OCI-LY3 (cell line): Measurements from ENCODE around the gene FRAS1.

Experiments
- H2AFZ ChIP-seq: fragments of 200-600, 300-600 bp; shearing (Covaris generic); 2 replicates; pipeline ENCODE4 v1.6.0; 2014; ENCODE audit warnings: antibody characterized with exemption, low read depth, low read length
- H3K27ac ChIP-seq: fragments of 200-600, 300-600 bp; sonication (generic); 2 replicates; pipeline ENCODE4 v1.5.1; 2014; ENCODE audit warnings: mild to moderate bottlenecking, low read length, moderate library complexity, mixed read lengths
- H3K27me3 ChIP-seq: fragments of 200-600, 300-600 bp; sonication (generic); 2 replicates; pipeline ENCODE4 v1.6.1; 2014; ENCODE audit warnings: low read depth, low read length, mixed read lengths
- H3K36me3 ChIP-seq: fragments of 200-600, 300-600 bp; sonication (generic); replicated peaks from 2 replicates; pipeline ENCODE3; 2014; ENCODE audit warnings: low read depth, low read length, mixed read lengths
- H3K4me1 ChIP-seq: fragments of 300-600, 200-600 bp; sonication (generic); 2 replicates; pipeline ENCODE4 v1.6.1; 2014; ENCODE audit warnings: low read length, mixed read lengths
- H3K4me2 ChIP-seq: fragments of 200-600, 300-600 bp; sonication (generic); 2 replicates; pipeline ENCODE4 v1.6.1; 2014; ENCODE audit warnings: low read length, mixed read lengths
- H3K4me3 ChIP-seq: fragments of 300-600, 200-600 bp; sonication (generic); 2 replicates; pipeline ENCODE4 v1.5.1; 2014; ENCODE audit warnings: antibody characterized with exemption, mild to moderate bottlenecking, low read length, moderate library complexity
- H3K79me2 ChIP-seq: fragments of 300-600, 200-600 bp; shearing (Covaris generic); 2 replicates; pipeline ENCODE4 v1.6.1; 2014; ENCODE audit warnings: mild to moderate bottlenecking, low read length, mixed read lengths
- H3K9ac ChIP-seq: fragments of 300-600, 200-600 bp; shearing (Covaris generic); 2 replicates; pipeline ENCODE4 v1.6.0; 2014; ENCODE audit warnings: mild to moderate bottlenecking, low read length, moderate library complexity
- H3K9me3 ChIP-seq: fragments of 200-600, 300-600 bp; shearing (Covaris generic); 2 replicates; pipeline ENCODE4 v1.6.1; 2014; ENCODE audit warnings: low read length, mixed read lengths; ENCODE audit not compliant: insufficient read depth
- H4K20me1 ChIP-seq: fragments of 200-600, 300-600 bp; sonication (generic); 2 replicates; pipeline ENCODE4 v1.6.1; 2016; ENCODE audit warnings: low read length, mixed read lengths; ENCODE audit not compliant: insufficient read depth
- EZH2phosphoT487 ChIP-seq: fragments of 200-600 bp; shearing (Covaris generic); IDR thresholded peaks from 2 replicates; pipeline ENCODE4 v1.6.1; 2018; ENCODE audit warnings: antibody characterized with exemption, mixed run types, low read depth
- TF ChIP-seq, protein P1 (sequence below): fragments of 200-600, 300-600 bp; sonication (generic); IDR thresholded peaks from 2 replicates; pipeline ENCODE4 v1.5.1; 2014; ENCODE audit warnings: antibody characterized with exemption, low read length, low read depth

The FRAS1 gene

DNA sequence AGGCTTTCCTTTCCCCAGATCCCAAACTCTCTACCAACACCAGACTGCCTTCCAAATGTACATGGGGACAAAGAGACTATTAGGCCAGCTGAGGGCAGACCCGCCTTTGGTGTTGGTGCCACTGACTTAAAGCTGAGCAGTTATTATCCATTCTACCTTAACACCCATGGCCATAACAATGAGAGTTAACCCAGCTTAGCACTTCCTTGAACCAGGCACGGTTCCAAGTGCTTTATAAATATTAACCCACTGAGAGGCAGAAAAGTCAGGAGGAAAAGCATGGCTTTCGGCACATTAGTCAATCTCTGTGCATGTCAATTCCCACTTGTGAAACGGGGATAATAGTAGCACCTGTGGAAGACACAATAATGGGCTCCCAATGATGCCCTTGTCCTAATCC is 251.4 kb downstream of the FRAS1 start:
- H3K4me3 ChIP-seq: no peak overlapping the region
- no peaks in the 10 kb centered on the region for H3K9me3 ChIP-seq
- no peak overlapping the region for H3K27ac ChIP-seq
- H3K9ac ChIP-seq: no peak overlapping the region
- H3K27me3 ChIP-seq: no peaks in the 10 kb centered on the region
- H4K20me1 ChIP-seq: no peaks in the 10 kb centered on the region
- H3K79me2 ChIP-seq: no peaks in the 10 kb centered on the region
- no peaks in the 10 kb centered on the region for H3K36me3 ChIP-seq
- TF ChIP-seq, protein P1, sequence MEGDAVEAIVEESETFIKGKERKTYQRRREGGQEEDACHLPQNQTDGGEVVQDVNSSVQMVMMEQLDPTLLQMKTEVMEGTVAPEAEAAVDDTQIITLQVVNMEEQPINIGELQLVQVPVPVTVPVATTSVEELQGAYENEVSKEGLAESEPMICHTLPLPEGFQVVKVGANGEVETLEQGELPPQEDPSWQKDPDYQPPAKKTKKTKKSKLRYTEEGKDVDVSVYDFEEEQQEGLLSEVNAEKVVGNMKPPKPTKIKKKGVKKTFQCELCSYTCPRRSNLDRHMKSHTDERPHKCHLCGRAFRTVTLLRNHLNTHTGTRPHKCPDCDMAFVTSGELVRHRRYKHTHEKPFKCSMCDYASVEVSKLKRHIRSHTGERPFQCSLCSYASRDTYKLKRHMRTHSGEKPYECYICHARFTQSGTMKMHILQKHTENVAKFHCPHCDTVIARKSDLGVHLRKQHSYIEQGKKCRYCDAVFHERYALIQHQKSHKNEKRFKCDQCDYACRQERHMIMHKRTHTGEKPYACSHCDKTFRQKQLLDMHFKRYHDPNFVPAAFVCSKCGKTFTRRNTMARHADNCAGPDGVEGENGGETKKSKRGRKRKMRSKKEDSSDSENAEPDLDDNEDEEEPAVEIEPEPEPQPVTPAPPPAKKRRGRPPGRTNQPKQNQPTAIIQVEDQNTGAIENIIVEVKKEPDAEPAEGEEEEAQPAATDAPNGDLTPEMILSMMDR: no peak
- no peak for TF ChIP-seq EZH2phosphoT487
- H2AFZ ChIP-seq: no peak overlapping the region
- H3K4me1 ChIP-seq: no peaks in the 10 kb centered on the region
- no peak overlapping the region for H3K4me2 ChIP-seq

DNA sequence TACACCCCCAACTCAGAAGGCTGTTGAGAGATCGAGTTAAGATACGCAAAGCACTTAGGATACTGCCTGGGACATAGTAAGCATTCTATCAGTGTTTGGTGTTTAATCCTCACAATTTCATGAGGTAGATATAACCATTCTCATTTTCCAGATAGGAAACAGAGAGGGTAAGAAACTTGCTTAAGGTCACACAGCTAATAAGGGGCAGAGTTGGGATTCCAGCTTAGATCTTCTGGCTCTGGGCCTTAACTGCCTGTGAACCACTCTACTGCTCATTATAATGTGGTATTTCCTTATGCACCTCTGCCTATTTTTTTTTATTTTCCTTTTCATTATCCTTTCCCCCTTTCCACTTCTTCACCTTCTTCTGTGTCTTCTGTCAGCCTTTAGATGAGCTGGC is 252.2 kb downstream of the FRAS1 start:
- TF ChIP-seq EZH2phosphoT487: no peak
- TF ChIP-seq, protein P1: no peak
- H3K4me1 ChIP-seq: no peaks in the 10 kb centered on the region
- H3K36me3 ChIP-seq: no peaks in the 10 kb centered on the region
- no peaks in the 10 kb centered on the region for H3K79me2 ChIP-seq
- no peak overlapping the region for H3K27ac ChIP-seq
- H3K27me3 ChIP-seq: no peaks in the 10 kb centered on the region; the same call in 1 of the 2 replicates
- H3K9ac ChIP-seq: no peak overlapping the region
- no peak overlapping the region for H3K4me3 ChIP-seq
- no peak overlapping the region for H3K4me2 ChIP-seq
- no peaks in the 10 kb centered on the region for H3K9me3 ChIP-seq
- no peaks in the 10 kb centered on the region for H4K20me1 ChIP-seq
- no peak overlapping the region for H2AFZ ChIP-seq

DNA sequence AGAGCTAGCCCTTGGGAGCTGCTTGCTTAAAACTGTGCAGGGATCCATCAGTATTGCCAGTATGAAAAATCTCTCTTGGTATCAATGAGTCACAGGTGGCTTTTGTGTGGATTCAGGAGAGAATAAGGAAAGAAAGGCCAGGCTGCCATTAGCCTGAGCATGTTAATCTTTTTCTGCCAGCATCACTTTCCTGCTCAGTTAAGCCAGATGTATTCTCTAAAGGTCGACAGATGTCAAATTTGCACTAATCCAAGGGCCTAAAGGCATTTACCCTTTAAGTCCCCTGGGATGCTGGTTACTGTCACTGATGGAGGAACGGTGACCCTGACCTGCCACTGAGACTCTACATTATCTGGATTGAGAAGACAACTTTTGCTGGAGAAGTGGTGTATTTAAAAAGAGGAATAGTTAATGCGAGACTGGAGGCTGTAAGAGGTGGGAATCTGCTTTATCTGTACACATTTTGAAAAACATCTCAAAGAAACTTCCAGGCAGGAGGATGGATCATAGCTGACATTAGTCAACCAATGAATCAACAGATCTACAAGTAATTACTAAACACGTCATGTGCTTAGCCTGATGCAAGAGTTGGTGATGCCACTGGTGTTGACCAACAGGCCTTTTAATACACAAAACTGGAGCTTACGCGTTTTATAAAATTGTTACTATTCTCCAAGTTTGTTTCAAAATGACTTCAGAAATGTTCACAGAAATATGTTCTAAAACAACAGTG is 253.1 kb downstream of the FRAS1 start:
- Histone ChIP-seq H3K9me3 (no peaks in the 10 kb centered on the region), H3K4me1 (no peaks in the 10 kb centered on the region), H2AFZ (no peak overlapping the region)

DNA sequence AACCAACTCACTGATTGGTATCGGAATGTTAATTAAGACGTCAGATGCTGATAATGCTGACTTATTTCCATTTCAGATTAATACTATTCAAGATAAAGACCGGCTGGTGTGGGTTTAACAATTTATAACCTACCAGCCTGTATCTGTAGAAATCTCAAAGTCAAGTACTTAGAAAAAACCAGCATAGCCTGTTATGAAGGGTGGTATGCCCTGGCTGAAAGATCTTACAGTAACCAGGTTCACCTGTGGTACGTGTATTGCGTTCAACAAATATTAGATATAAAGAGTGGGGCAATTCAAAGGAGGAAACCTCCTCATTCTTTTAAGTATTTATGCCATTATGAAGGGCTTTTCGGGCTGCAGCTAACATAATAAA is 253.6 kb downstream of the FRAS1 start:
- no peak overlapping the region for H2AFZ ChIP-seq
- TF ChIP-seq, protein P1: no peak
- no peak for TF ChIP-seq EZH2phosphoT487
- H3K36me3 ChIP-seq: no peaks in the 10 kb centered on the region

More for the DNA sequence above, 253.1 kb downstream of the FRAS1 start:
- Histone ChIP-seq H3K27me3 (no peaks in the 10 kb centered on the region; the same call in 1 of the 2 replicates), H3K79me2 (no peaks in the 10 kb centered on the region), H3K36me3 (no peaks in the 10 kb centered on the region), H3K27ac (no peak overlapping the region), H3K4me2 (no peak overlapping the region), H4K20me1 (no peaks in the 10 kb centered on the region), H3K4me3 (no peak overlapping the region), H3K9ac (no peak overlapping the region)
- TF ChIP-seq, protein P1: no peak

More for the DNA sequence above, 253.6 kb downstream of the FRAS1 start:
- no peak overlapping the region for H3K4me3 ChIP-seq
- no peak overlapping the region for H3K4me2 ChIP-seq
- H3K27me3 ChIP-seq: no peaks in the 10 kb centered on the region; the same call in 1 of the 2 replicates
- H3K79me2 ChIP-seq: no peaks in the 10 kb centered on the region
- no peaks in the 10 kb centered on the region for H3K4me1 ChIP-seq
- H3K9ac ChIP-seq: no peak overlapping the region
- no peaks in the 10 kb centered on the region for H4K20me1 ChIP-seq
- no peak overlapping the region for H3K27ac ChIP-seq
- no peaks in the 10 kb centered on the region for H3K9me3 ChIP-seq
